GM19035 (cell line): ENCODE results near the gene ALG11.
"Not testable (repeated sequence)": the region's sequence is repeated elsewhere in the genome, so short reads cannot be mapped to it uniquely, and the experiment has no call there.

Source experiments
- ATAC-seq: cut with Tn5 transposase; IDR thresholded peaks from one replicate; pipeline ENCODE4 v1.9.1; 2021; ENCODE audit not compliant: unreplicated experiment

ALG11 gene

DNA sequence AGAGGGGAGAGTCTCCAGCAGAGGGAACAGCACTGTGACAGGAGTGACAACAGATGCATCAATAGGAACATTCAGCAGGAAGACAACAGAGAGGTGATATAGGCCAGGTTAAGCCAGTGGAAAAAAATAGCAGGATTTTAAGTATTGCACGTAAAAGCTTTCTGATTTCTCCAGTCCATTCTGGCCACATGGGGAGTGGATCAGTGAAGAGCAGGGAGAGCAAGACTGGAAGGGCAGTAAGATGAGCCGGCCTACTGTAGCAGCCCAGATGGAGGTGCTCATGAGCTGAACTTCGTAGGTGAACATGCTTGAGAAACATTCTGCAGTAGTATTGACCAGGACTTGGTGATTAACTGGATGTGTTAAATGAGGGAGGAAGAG is 14.0 kb downstream of the ALG11 start:
- no peak for ATAC-seq

GRCh38 chr13:52027832-52028231 is 15.6 kb downstream of the ALG11 start:
- ATAC-seq: no peak

- no peak for ATAC-seq
These were observed 17.4 kb downstream of the ALG11 start for GRCh38 chr13:52029569-52029968.

DNA sequence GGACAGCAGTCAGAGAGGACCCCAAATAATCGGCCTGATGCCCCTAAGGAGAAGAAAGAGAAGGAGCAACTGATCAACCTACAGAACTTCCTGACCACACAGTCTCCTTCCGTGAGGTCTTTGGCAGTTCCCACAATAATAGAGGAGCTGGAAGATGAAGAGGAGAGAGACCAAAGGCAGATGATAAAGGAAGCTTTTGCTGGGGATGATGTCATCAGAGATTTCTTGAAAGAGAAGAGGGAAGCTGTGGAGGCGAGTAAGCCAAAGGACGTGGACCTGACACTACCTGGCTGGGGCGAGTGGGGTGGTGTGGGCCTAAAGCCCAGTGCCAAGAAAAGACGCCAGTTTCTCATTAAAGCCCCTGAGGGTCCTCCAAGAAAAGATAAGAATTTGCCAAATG is 18.2 kb downstream of the ALG11 start:
- not testable (repeated sequence) for ATAC-seq

DNA sequence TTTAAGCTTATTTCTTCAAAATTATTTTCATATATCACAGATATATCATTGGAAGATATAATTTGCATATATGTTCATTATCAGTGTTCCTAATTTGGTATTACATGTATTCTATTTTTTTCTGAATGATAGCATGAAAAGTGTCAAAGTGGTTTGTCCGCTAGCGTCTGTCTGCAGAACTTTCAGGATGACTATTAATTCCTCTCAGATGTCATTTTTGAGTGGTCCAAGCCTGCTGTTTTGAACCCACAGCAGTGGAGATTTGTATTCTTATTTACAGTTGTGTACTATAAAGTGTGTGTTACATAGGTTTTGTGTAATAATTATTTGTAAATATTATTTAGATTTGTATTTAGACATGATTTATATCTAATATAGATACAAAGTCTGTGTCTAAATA is 20.8 kb downstream of the ALG11 start:
- ATAC-seq: no peak

GRCh38 chr13:52034616-52035226 is 22.5 kb downstream of the ALG11 start:
- no peak for ATAC-seq

DNA sequence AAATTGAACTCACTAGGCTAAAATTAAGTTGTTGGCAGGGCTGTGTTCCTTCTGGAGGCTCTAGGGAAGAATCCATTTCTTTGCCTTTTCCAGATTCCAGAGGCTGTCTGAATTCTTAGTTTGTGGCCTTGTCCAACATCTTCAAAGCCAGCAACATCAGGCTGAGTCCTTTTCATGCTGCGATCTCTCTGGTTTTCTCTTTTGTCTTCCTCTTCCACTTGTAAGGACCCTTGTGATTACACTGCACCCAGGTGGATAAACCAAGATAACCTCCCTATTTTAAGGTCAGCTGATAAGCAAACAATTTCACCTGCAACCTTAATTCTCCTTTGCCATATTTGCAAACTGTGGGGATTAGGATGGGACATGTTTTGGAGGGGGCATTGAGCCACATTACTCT is 23.8 kb downstream of the ALG11 start:
- no peak for ATAC-seq

- ATAC-seq: no peak
These were observed 31.5 kb downstream of the ALG11 start for GRCh38 chr13:52043675-52044074.

- no peak for ATAC-seq
These were observed 35.3 kb downstream of the ALG11 start for GRCh38 chr13:52047463-52047862.

GRCh38 chr13:52048516-52048915 is 36.3 kb downstream of the ALG11 start:
- ATAC-seq: no peak

GRCh38 chr13:52051400-52051799 is 39.2 kb downstream of the ALG11 start:
- no peak for ATAC-seq

DNA sequence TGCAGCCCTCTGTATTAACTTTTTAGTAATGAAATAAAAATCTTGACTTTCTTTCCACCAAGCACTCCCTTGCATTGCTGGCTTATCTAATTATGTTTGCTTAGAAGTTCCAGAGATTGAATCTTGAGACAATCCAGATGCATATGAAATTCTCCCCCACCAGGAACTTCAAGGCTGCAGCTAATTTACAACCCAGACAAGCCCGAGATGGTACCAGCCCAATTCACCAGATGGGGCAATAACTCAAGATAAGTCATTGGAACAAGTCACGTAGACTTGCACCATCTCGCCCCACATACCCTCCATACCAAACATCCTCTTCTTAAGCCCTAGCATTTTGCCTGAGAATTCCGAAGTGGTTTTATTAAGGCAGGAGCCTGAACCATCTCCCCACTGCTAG is 41.3 kb downstream of the ALG11 start:
- no peak for ATAC-seq

GRCh38 chr13:52061064-52061463 is 48.9 kb downstream of the ALG11 start:
- not testable (repeated sequence) for ATAC-seq

DNA sequence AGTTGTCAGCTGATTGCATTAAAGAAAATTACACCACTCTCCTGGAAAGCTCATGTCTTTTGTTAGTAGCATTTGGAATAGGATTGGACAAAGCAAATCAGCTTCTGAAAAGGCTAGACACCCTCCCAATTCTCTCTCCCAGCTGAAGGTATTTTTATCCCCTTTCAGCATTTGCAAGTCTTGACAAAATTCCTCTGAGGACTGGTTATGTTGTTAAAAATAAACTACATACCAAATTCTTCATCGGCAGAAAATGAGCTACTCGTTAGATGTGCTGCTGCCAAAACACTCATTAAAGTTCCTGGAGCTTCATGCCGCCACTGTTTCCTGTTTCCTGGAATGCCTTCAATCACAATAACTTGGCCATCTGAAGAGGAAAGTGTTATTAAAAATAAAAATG is 49.4 kb downstream of the ALG11 start:
- ATAC-seq: no peak

DNA sequence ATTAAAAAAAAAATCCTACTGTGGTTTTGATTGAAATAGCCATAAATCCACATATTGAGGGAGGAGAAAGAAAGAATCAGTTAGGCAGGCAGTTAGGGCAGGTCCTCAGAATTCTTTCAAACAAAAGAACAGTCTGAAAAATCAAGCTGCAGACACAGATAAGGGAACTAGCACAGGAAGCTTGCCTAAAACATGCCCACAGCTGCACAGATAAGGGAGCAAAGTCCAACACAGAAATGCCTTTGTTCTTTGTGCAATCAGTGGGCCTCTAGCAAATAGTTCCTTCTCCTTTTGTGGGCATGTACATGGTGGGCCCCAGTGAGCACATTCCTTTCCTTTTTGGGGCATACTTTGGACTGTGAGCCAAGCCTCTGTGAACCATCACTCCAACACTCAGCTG is 55.0 kb downstream of the ALG11 start:
- no peak for ATAC-seq

- no peak for ATAC-seq
These were observed 58.8 kb downstream of the ALG11 start for GRCh38 chr13:52070929-52071523.
